ENCODE results near the gene NT5DC4. TPM values are rescaled to one million over a fixed set of nuclear protein-coding genes. Genes with fewer than 3 reads are reported as not detected.

Gene NT5DC4
- total RNA-seq, 1 donor from 2014 or later = not detected

DNA sequence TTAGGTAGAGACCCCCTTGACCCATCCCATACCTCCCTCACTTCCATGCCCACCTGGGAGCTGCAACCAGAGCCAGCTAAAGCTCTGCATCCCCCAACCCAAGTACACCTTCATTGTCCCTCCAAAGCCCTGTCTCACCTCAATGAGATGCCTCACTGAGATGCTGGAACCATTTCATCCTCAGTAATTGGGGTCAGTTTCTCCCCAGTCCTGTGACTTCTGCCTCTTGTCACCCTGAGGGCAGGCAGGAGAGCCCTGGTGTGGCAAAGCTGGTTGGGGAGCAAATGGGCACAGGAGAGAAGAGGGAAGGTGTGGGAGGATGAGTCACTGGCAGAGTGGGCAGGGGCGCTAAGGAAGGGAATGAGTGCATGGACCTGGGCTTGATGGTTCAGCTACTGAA lies 27.9 kb upstream of the NT5DC4 start:
- no peak for TF ChIP-seq CTCF (IDR thresholded peaks at IDR 0.05; ENCODE audit: insufficient read depth, low read length, severe bottlenecking)
- DNase-seq (ENCODE audit: low read depth) = peak; percentile 77
- no peaks in the 10 kb centered on the region for H3K36me3 ChIP-seq (ENCODE audit: control insufficient read depth, insufficient read depth, low read length)
- no peak for FAIRE-seq
- H3K4me3 ChIP-seq (ENCODE audit: low read depth, low read length) = no peak overlapping the region
- H3K27me3 ChIP-seq (ENCODE audit: control insufficient read depth, insufficient read depth, low read length) = no peaks in the 10 kb centered on the region

GRCh38 chr2:112693596-112693995 lies 27.2 kb upstream of the NT5DC4 start:
- Histone ChIP-seq H3K4me3 (ENCODE audit: low read depth, low read length) (no peak overlapping the region), H3K36me3 (ENCODE audit: control insufficient read depth, insufficient read depth, low read length) (no peaks in the 10 kb centered on the region), H3K27me3 (ENCODE audit: control insufficient read depth, insufficient read depth, low read length) (no peaks in the 10 kb centered on the region)
- no peak for TF ChIP-seq CTCF (IDR thresholded peaks at IDR 0.05; ENCODE audit: insufficient read depth, low read length, severe bottlenecking)
- DNase-seq (ENCODE audit: low read depth) (no peak), FAIRE-seq (no peak)

DNA sequence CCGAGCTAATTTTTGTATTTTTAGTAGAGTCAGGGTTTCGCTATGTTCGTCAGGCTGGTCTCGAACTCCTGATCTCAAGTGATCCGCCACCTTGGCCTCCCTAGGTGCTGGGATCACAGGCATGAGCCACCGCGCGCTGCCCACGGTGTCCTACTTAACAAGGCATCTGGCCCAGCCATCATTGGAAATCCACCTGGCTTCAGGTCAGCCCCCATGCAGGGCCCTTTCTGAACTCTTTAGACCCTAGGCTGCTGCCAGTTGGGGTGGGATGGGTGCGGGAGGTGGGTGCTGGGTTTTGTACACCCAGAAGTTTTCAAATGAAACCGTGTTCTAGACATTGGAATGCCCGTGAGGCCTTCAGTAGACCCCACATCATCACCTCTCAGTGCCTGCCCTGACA lies 26.6 kb upstream of the NT5DC4 start:
- no peak for TF ChIP-seq CTCF (IDR thresholded peaks at IDR 0.05; ENCODE audit: insufficient read depth, low read length, severe bottlenecking)
- Histone ChIP-seq H3K27me3 (ENCODE audit: control insufficient read depth, insufficient read depth, low read length) (no peaks in the 10 kb centered on the region), H3K4me3 (ENCODE audit: low read depth, low read length) (no peak overlapping the region), H3K36me3 (ENCODE audit: control insufficient read depth, insufficient read depth, low read length) (no peaks in the 10 kb centered on the region)
- no peak for DNase-seq (ENCODE audit: low read depth)
- no peak for FAIRE-seq

DNA sequence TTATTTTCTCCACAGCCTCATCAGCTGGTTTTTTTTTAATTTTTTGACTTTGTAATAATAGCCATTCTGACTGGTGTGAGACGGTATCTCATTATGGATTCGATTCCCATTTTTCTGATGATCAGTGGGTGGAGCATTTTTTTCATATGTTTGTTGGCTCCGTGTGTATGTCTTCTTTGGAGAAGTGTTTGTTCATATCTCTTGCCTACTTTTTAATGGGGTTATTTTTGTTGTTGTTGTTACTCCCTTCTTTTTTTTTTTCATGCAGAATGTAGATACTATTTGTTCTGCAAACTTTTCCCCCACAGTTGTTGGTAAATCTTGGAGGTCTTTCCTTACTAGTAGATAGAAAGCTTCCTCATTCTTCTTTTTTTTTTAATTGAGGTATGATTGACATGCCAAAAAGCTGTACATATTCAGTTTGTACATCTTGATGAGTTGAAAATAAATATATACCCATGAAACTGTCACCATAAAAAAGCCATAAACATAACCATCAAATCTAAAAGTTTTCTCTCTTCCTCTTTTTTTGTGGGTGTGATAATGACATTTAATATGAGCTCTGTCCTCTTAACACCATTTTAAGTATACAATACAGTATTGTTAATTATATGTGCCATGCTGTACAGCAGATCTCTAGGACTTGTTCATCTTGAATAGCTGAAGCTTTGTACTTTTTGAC lies 21.8 kb upstream of the NT5DC4 start:
- DNase-seq (ENCODE audit: low read depth) (no peak), FAIRE-seq (no peak)
- Histone ChIP-seq H3K36me3 (ENCODE audit: control insufficient read depth, insufficient read depth, low read length) (no peaks in the 10 kb centered on the region), H3K27me3 (ENCODE audit: control insufficient read depth, insufficient read depth, low read length) (no peaks in the 10 kb centered on the region), H3K4me3 (ENCODE audit: low read depth, low read length) (no peak overlapping the region)
- no peak for TF ChIP-seq CTCF (IDR thresholded peaks at IDR 0.05; ENCODE audit: insufficient read depth, low read length, severe bottlenecking)

GRCh38 chr2:112699984-112700667 lies 20.7 kb upstream of the NT5DC4 start:
- H3K36me3 ChIP-seq (ENCODE audit: control insufficient read depth, insufficient read depth, low read length) = no peaks in the 10 kb centered on the region
- FAIRE-seq = no peak
- no peak for TF ChIP-seq CTCF (IDR thresholded peaks at IDR 0.05; ENCODE audit: insufficient read depth, low read length, severe bottlenecking)
- no peak overlapping the region for H3K4me3 ChIP-seq (ENCODE audit: low read depth, low read length)
- H3K27me3 ChIP-seq (ENCODE audit: control insufficient read depth, insufficient read depth, low read length) = no peaks in the 10 kb centered on the region
- DNase-seq (ENCODE audit: low read depth) = no peak

Measured in bronchial epithelial cell (primary cell).